B cell (primary cell): Measurements from ENCODE around the gene CCDC85C. TPM values are rescaled to one million over a fixed set of nuclear protein-coding genes. Genes with fewer than 3 reads are reported as not detected.

Source experiments
- ATAC-seq: fragments of 200-7000 bp; cut with Tn5 transposase; one replicate; pipeline ENCODE4 v1.10.0; 2021; ENCODE audit warnings: low read depth, mild to moderate bottlenecking, moderate number of reproducible peaks, moderate library complexity
- CTCF ChIA-PET: fragments of 350-600 bp; sonication (Branson Sonifier 250); formaldehyde crosslinking; loops from one replicate; lab custom pipeline; 2021; ENCODE audit warnings: antibody characterized with exemption, inconsistent platforms; lab: Charles Lee
- POLR2A ChIA-PET: fragments of 350-600 bp; sonication (Branson Sonifier 250); formaldehyde crosslinking; loops from one replicate; lab custom pipeline; 2021; ENCODE audit warnings: antibody characterized with exemption; lab: Charles Lee
- DNase-seq: peaks from one replicate; pipeline ENCODE4 v3.0.0; 2013
- H2AFZ ChIP-seq: 2 replicates; pipeline ENCODE4 v1.6.1; 2012; ENCODE audit warnings: mild to moderate bottlenecking, low read depth, low read length; ENCODE audit not compliant: insufficient read depth, poor library complexity, severe bottlenecking
- H3K27ac ChIP-seq, 2 donors: 1 replicate in 1 of 2; 2 replicates in 1 of 2; pipeline ENCODE4 v1.5.1; 2012 to 2013; ENCODE audit warnings: low read length in 2 of 2, mild to moderate bottlenecking in 2 of 2, moderate library complexity in 1 of 2
- H3K27me3 ChIP-seq, 4 experiments: fragments of 200-600 bp in 1 of 4; sonication (generic) in 1 of 4; replicated peaks in 1 of 4; 1 replicate in 2 of 4; 2 replicates in 2 of 4; pipeline versions ENCODE4 v1.6.1 to v1.7.0; 2013 to 2016; ENCODE audit warnings: low read length in 3 of 4, mild to moderate bottlenecking in 2 of 4, mixed read lengths in 1 of 4, moderate library complexity in 1 of 4; ENCODE audit not compliant: insufficient read depth in 4 of 4, control insufficient read depth in 3 of 4; ENCODE audit errors: control extremely low read depth in 1 of 4
- H3K36me3 ChIP-seq, 2 experiments: replicated peaks in 1 of 2; 1 replicate in 1 of 2; 2 replicates in 1 of 2; pipeline versions ENCODE4 v1.6.1 to v1.7.1; 2013; ENCODE audit warnings: low read length in 1 of 2; ENCODE audit not compliant: insufficient read depth in 2 of 2, control insufficient read depth in 1 of 2; ENCODE audit errors: control extremely low read depth in 1 of 2, extremely low read depth in 1 of 2
- H3K4me1 ChIP-seq, 2 donors: fragments of 200-600 bp in 1 of 2; sonication (generic) in 1 of 2; 1 replicate in 1 of 2; 2 replicates in 1 of 2; pipeline versions ENCODE4 v1.5.1 to v1.6.1; 2013 to 2017; ENCODE audit warnings: low read length in 2 of 2; ENCODE audit not compliant: control insufficient read depth in 2 of 2, insufficient read depth in 2 of 2
- H3K4me2 ChIP-seq: replicated peaks from 2 replicates; pipeline ENCODE3; 2012; ENCODE audit warnings: mild to moderate bottlenecking, low read depth, low read length; ENCODE audit not compliant: poor library complexity, severe bottlenecking
- H3K4me3 ChIP-seq, 5 experiments: fragments of 200-600 bp in 1 of 5; sonication (generic) in 1 of 5; 1 replicate in 3 of 5; 2 replicates in 2 of 5; pipeline versions ENCODE4 v1.5.1 to v1.7.0; 2011 to 2016; ENCODE audit warnings: low read length in 4 of 5, mild to moderate bottlenecking in 4 of 5, low read depth in 2 of 5, control low read depth in 1 of 5, moderate library complexity in 1 of 5; ENCODE audit not compliant: insufficient read depth in 1 of 5; ENCODE audit errors: control extremely low read depth in 1 of 5, extremely low read depth in 1 of 5
- H3K79me2 ChIP-seq: fragments of 200-600 bp; sonication (generic); one replicate; pipeline ENCODE4 v1.6.0; 2016; ENCODE audit warnings: low read length; ENCODE audit not compliant: control insufficient read depth, insufficient read depth
- H3K9ac ChIP-seq: fragments of 200-600 bp; sonication (generic); 2 replicates; pipeline ENCODE4 v1.6.1; 2017; ENCODE audit warnings: mild to moderate bottlenecking, low read length, moderate library complexity
- H3K9me3 ChIP-seq, 3 donors: one replicate each; pipeline versions ENCODE4 v1.6.1 to v1.7.1; 2013; ENCODE audit warnings: low read length in 2 of 3; ENCODE audit not compliant: control insufficient read depth in 2 of 3, insufficient read depth in 1 of 3; ENCODE audit errors: control extremely low read depth in 1 of 3
- H4K20me1 ChIP-seq: 2 replicates; pipeline ENCODE4 v1.6.0; 2012; ENCODE audit warnings: mild to moderate bottlenecking, low read length; ENCODE audit not compliant: insufficient read depth, control insufficient read depth, poor library complexity, severe bottlenecking
- H3K27ac Mint-ChIP-seq: one replicate; pipeline ENCODE4 v1.8.0; 2021; ENCODE audit warnings: mixed read lengths
- H3K27me3 Mint-ChIP-seq: one replicate; pipeline ENCODE4 v1.8.0; 2021; ENCODE audit warnings: mixed read lengths
- H3K4me1 Mint-ChIP-seq: one replicate; pipeline ENCODE4 v1.8.0; 2021; ENCODE audit warnings: mixed read lengths
- H3K4me3 Mint-ChIP-seq: one replicate; pipeline ENCODE4 v1.8.0; 2021; ENCODE audit warnings: mixed read lengths
- H3K9me3 Mint-ChIP-seq: one replicate; pipeline ENCODE4 v1.8.0; 2022; ENCODE audit warnings: mixed read lengths; ENCODE audit not compliant: insufficient read depth
- EZH2 ChIP-seq: IDR thresholded peaks from 2 replicates; pipeline ENCODE4 v1.6.1; 2012; ENCODE audit warnings: borderline replicate concordance, low read depth, mild to moderate bottlenecking, moderate library complexity, low read length; ENCODE audit not compliant: insufficient read depth, poor library complexity, severe bottlenecking
- WGBS: methylation state at CpG from one replicate; pipeline ENCODE4 v1.1.5; 2013; ENCODE audit warnings: missing lambda C conversion rate; ENCODE audit not compliant: insufficient coverage; 5-methylcytosine and 5-hydroxymethylcytosine counted together
- intact Hi-C: fragments of 100-400 bp; cut with micrococcal nuclease; formaldehyde crosslinking; loops from one replicate; pipeline ENCODE4 v1.10.0; 2022
- polyA plus RNA-seq: library from polyadenylated mRNA; depleted of rRNA; stranded (reverse); fragments of >200 nt; gene quantifications from 2 replicates; pipeline ENCODE4 v1.2.3, GENCODE V29; 2012
- total RNA-seq, 2 donors: library from RNA; stranded (reverse); fragments of 120-200 nt in 1 of 2; gene quantifications; 1 replicate in 1 of 2; 2 replicates in 1 of 2; pipeline versions ENCODE4 v1.2.3 to v1.2.4, GENCODE V29; 2013 to 2022
- TF ChIP-seq, protein P1 (sequence below): fragments of 200-600 bp; IDR thresholded peaks from one replicate; pipeline ENCODE4 v1.8.0; 2022; ENCODE audit warnings: antibody characterized with exemption, mild to moderate bottlenecking

The CCDC85C gene
- total and polyA plus RNA-seq, 2 donors (not counting 1 experiment from before 2014, with no cell fraction given): 0.52 to 2.7 TPM

DNA sequence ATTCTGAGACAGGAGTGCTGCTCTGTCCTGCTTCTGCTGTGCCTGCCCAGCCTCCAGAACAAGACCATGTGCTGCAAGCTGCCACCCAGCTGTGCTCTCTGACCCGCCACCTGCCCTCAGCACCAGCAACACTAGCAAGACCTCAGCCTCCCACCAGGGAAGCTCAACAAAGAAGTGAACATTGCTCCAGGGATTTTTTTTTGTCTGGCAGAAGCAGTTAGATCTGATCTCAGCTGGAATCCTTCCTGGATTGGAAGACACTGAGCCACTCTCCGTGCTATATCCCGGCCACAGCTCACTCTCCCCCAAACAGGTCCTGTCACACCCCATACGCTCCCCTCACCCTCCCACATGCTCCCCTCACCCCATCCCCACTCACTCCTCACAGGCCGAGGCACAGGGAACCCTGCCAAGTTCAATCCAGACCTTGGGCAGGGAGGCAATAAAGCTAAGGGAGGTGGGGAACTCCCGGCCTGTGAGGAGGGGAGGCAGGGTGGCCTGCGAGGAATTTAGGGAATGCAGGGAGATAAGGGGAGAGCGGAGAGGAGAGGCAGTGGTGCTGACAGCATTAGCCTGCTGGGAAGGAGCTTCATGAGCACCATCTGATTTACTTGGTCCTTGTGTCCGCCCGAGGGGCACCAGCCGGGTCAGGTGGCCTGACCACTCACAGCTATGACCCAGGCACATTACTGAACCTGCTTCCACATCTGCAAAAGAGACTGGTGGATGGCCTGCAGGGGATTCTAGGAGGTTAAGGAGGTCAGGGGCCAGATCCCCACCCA is 29.7 kb downstream of the CCDC85C start:
- Histone ChIP-seq H3K9ac (no peak overlapping the region), H3K27me3 (no peaks in the 10 kb centered on the region), H3K4me1 (peaks cover 0 to 8% of the 10 kb centered on the region in 2 donors), H3K27ac (no peak overlapping the region), H3K4me3 (no peak overlapping the region), H2AFZ (no peak overlapping the region), H3K79me2 (no peaks in the 10 kb centered on the region), H4K20me1 (no peaks in the 10 kb centered on the region), H3K4me2 (no peak overlapping the region), H3K36me3 (no peaks in the 10 kb centered on the region), H3K9me3 (no peaks in the 10 kb centered on the region)
- DNase-seq (no peak), ATAC-seq (no peak)
- WGBS: 81% methylated on average over 6 of the region's 11 CpGs
- Mint-ChIP-seq H3K9me3 (no peaks in the 10 kb centered on the region), H3K27me3 (no peaks in the 10 kb centered on the region), H3K4me1 (peaks cover 11% of the 10 kb centered on the region), H3K27ac (no peak overlapping the region), H3K4me3 (no peak overlapping the region)
- POLR2A ChIA-PET: no interaction called here
- TF ChIP-seq, protein P1, sequence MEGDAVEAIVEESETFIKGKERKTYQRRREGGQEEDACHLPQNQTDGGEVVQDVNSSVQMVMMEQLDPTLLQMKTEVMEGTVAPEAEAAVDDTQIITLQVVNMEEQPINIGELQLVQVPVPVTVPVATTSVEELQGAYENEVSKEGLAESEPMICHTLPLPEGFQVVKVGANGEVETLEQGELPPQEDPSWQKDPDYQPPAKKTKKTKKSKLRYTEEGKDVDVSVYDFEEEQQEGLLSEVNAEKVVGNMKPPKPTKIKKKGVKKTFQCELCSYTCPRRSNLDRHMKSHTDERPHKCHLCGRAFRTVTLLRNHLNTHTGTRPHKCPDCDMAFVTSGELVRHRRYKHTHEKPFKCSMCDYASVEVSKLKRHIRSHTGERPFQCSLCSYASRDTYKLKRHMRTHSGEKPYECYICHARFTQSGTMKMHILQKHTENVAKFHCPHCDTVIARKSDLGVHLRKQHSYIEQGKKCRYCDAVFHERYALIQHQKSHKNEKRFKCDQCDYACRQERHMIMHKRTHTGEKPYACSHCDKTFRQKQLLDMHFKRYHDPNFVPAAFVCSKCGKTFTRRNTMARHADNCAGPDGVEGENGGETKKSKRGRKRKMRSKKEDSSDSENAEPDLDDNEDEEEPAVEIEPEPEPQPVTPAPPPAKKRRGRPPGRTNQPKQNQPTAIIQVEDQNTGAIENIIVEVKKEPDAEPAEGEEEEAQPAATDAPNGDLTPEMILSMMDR: no peak
- TF ChIP-seq EZH2: no peak
- CTCF ChIA-PET: no interaction called here
- intact Hi-C loops: no loop called here

DNA sequence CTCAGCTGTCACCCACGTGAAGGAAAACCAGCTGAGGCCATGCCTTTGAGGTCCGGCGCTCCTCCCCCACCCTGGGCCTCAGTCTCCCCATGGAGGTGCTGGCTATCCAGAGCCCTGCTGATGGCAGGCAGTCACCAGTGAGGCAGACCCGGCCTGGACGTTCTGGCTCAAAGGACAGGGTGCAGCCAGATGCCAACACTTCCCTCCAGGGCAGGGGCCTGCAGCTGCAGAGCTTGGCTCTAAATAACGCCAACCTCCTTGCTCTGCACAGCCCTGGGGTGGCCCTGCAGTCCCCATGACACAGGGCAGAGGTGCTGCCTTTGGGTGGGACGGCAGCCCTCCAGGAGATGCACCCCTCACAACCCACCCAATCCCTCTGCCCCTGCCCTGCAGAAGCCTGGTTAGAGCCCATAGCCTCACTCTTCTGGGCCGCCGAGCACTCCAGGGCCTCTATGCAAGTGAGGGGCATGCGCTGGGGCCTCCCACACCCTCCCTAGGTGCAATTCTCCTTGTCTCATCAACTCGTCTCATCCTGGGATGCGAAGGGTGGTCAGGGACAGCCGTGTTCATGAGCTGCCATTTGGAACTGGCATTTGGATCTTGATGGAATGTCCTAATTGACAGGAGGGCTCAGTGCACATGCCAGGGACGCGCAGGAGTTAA is 30.4 kb downstream of the CCDC85C start:
- H3K27me3 Mint-ChIP-seq: no peaks in the 10 kb centered on the region
- Histone ChIP-seq H3K79me2 (no peaks in the 10 kb centered on the region), H3K4me1 (peaks cover 0 to 8% of the 10 kb centered on the region in 2 donors), H3K4me2 (no peak overlapping the region), H2AFZ (no peak overlapping the region), H3K9me3 (no peaks in the 10 kb centered on the region), H3K9ac (no peak overlapping the region), H3K36me3 (no peaks in the 10 kb centered on the region), H3K4me3 (no peak overlapping the region), H4K20me1 (no peaks in the 10 kb centered on the region), H3K27ac (no peak overlapping the region), H3K27me3 (no peaks in the 10 kb centered on the region)
- H3K9me3 Mint-ChIP-seq: no peaks in the 10 kb centered on the region
- DNase-seq: no peak
- no peak for ATAC-seq
- CTCF ChIA-PET: no interaction called here
- TF ChIP-seq, protein P1: no peak
- TF ChIP-seq EZH2: no peak
- no peak overlapping the region for H3K4me3 Mint-ChIP-seq
- 77% methylated on average over 12 of the region's 15 CpGs for WGBS
- H3K27ac Mint-ChIP-seq: no peak overlapping the region
- peaks cover 11% of the 10 kb centered on the region for H3K4me1 Mint-ChIP-seq
- POLR2A ChIA-PET: no interaction called here
- intact Hi-C loops: no loop called here
